H1 (cell line): ENCODE results near the gene TRIM32. TPM values are rescaled to one million over a fixed set of nuclear protein-coding genes. Genes with fewer than 3 reads are reported as not detected.

ENCODE experiments used
- CTCF ChIA-PET: fragments of 300-600 bp; sonication (Branson Sonifier 250); formaldehyde crosslinking; loops from one replicate; lab custom pipeline; 2021; ENCODE audit not compliant: partially characterized antibody; lab: Charles Lee
- POLR2A ChIA-PET: fragments of 300-600 bp; sonication (Branson Sonifier 250); formaldehyde crosslinking; loops from one replicate; lab custom pipeline; 2021; ENCODE audit warnings: inconsistent platforms; ENCODE audit not compliant: partially characterized antibody; lab: Charles Lee
- DNase-seq, 2 experiments: peaks; one replicate each; pipeline versions ENCODE4 v3.0.0 to v3.0.0-alpha.2; 2010 to 2022; ENCODE audit warnings: low spot score in 2 of 2, low read depth in 1 of 2, mixed read lengths in 1 of 2
- FAIRE-seq: peaks from 2 replicates; lab custom pipeline; 2011; peaks lifted over from hg19 to GRCh38; lab: Jason Lieb, UNC
- H2AFZ ChIP-seq: 2 replicates; pipeline ENCODE4 v1.8.1; 2012; ENCODE audit warnings: low read length, inconsistent platforms
- H2AK5ac ChIP-seq: 2 replicates; pipeline ENCODE4 v1.6.1; 2013; ENCODE audit warnings: low read depth, low read length
- H2BK120ac ChIP-seq: replicated peaks from 2 replicates; pipeline ENCODE3; 2013; ENCODE audit warnings: low read depth, low read length, inconsistent platforms
- H2BK12ac ChIP-seq: 2 replicates; pipeline ENCODE4 v1.6.1; 2013; ENCODE audit warnings: low read depth, low read length
- H2BK15ac ChIP-seq: 2 replicates; pipeline ENCODE4 v1.6.1; 2013; ENCODE audit warnings: low read length
- H2BK20ac ChIP-seq: 2 replicates; pipeline ENCODE4 v1.6.1; 2013; ENCODE audit warnings: low read length
- H2BK5ac ChIP-seq: 2 replicates; pipeline ENCODE4 v1.6.1; 2013; ENCODE audit warnings: low read depth, low read length
- H3K14ac ChIP-seq: 2 replicates; pipeline ENCODE4 v1.6.1; 2013; ENCODE audit warnings: inconsistent platforms; ENCODE audit not compliant: insufficient read length
- H3K18ac ChIP-seq: 2 replicates; pipeline ENCODE4 v1.6.1; 2013; ENCODE audit warnings: low read length; ENCODE audit errors: extremely low read depth
- H3K23ac ChIP-seq: 2 replicates; pipeline ENCODE4 v1.6.1; 2013; ENCODE audit warnings: inconsistent platforms; ENCODE audit not compliant: insufficient read length
- H3K23me2 ChIP-seq: 2 replicates; pipeline ENCODE4 v1.6.1; 2013; ENCODE audit warnings: low read depth, low read length
- H3K27ac ChIP-seq: 2 replicates; pipeline ENCODE4 v1.6.1; 2011; ENCODE audit warnings: low read depth, low read length, inconsistent platforms
- H3K27me3 ChIP-seq, 4 experiments: replicated peaks in 1 of 4; 1 replicate in 1 of 4; 2 replicates in 3 of 4; pipeline versions ENCODE4 v1.6.1 to v1.8.1; 2011 to 2013; ENCODE audit warnings: low read length in 3 of 4, mild to moderate bottlenecking in 3 of 4, inconsistent platforms in 2 of 4, mixed read lengths in 2 of 4, moderate library complexity in 1 of 4; ENCODE audit not compliant: control insufficient read depth in 3 of 4, insufficient read depth in 3 of 4; ENCODE audit errors: extremely low read depth in 1 of 4
- H3K36me3 ChIP-seq, 4 experiments: 2 replicates each; pipeline versions ENCODE4 v1.6.1 to v1.8.1; 2011 to 2013; ENCODE audit warnings: mild to moderate bottlenecking in 4 of 4, low read length in 3 of 4, moderate library complexity in 2 of 4, control low read depth in 1 of 4, inconsistent platforms in 1 of 4; ENCODE audit not compliant: insufficient read depth in 4 of 4, control insufficient read depth in 2 of 4
- H3K4ac ChIP-seq: replicated peaks from 2 replicates; pipeline ENCODE3; 2013; ENCODE audit warnings: low read length, low read depth, mixed read lengths, inconsistent platforms; ENCODE audit not compliant: insufficient read length
- H3K4me1 ChIP-seq, 4 experiments: replicated peaks in 1 of 4; 1 replicate in 1 of 4; 2 replicates in 3 of 4; pipeline versions ENCODE4 v1.6.1 to v1.8.1; 2011 to 2013; ENCODE audit warnings: low read length in 3 of 4, inconsistent platforms in 2 of 4, mixed read lengths in 1 of 4; ENCODE audit not compliant: insufficient read depth in 4 of 4, control insufficient read depth in 3 of 4
- H3K4me2 ChIP-seq, 2 experiments: 2 replicates each; pipeline versions ENCODE4 v1.6.1 to v1.8.1; 2011 to 2013; ENCODE audit warnings: low read depth in 2 of 2, low read length in 2 of 2, control low read depth in 1 of 2, inconsistent platforms in 1 of 2, mild to moderate bottlenecking in 1 of 2; ENCODE audit not compliant: insufficient read depth in 1 of 2
- H3K4me3 ChIP-seq, 4 experiments: fragments of 200-600, 300-600 bp in 1 of 4; sonication (generic), shearing (Covaris generic), sonication (Bioruptor Twin) in 1 of 4; 2 replicates each; pipeline versions ENCODE4 v1.5.1 to v1.8.1; 2011 to 2016; ENCODE audit warnings: low read length in 4 of 4, low read depth in 3 of 4, control low read depth in 2 of 4, inconsistent platforms in 2 of 4, mild to moderate bottlenecking in 2 of 4, mixed read lengths in 1 of 4, moderate library complexity in 1 of 4; ENCODE audit not compliant: insufficient read depth in 2 of 4; ENCODE audit errors: extremely low read depth in 1 of 4
- H3K56ac ChIP-seq: replicated peaks from 2 replicates; pipeline ENCODE3; 2013; ENCODE audit warnings: low read depth, mild to moderate bottlenecking, mixed read lengths, low read length, inconsistent platforms; ENCODE audit not compliant: insufficient read length
- H3K79me1 ChIP-seq: 2 replicates; pipeline ENCODE4 v1.6.1; 2013; ENCODE audit warnings: low read depth, low read length, control low read depth
- H3K79me2 ChIP-seq, 2 experiments: 2 replicates each; pipeline versions ENCODE4 v1.6.1 to v1.8.1; 2012 to 2013; ENCODE audit warnings: low read length in 2 of 2, mild to moderate bottlenecking in 2 of 2, inconsistent platforms in 1 of 2; ENCODE audit not compliant: insufficient read depth in 2 of 2, control insufficient read depth in 1 of 2
- H3K9ac ChIP-seq, 4 experiments: replicated peaks in 1 of 4; 1 replicate in 1 of 4; 2 replicates in 3 of 4; pipeline versions ENCODE4 v1.6.1 to v1.8.1; 2011 to 2013; ENCODE audit warnings: low read depth in 3 of 4, low read length in 3 of 4, control low read depth in 2 of 4, mild to moderate bottlenecking in 2 of 4, moderate library complexity in 2 of 4, inconsistent platforms in 1 of 4; ENCODE audit errors: extremely low read depth in 1 of 4
- H3K9me3 ChIP-seq, 2 experiments: 2 replicates each; pipeline versions ENCODE4 v1.6.1 to v1.8.1; 2012 to 2013; ENCODE audit warnings: mild to moderate bottlenecking in 2 of 2, moderate library complexity in 2 of 2, control low read depth in 1 of 2, inconsistent platforms in 1 of 2, low read depth in 1 of 2, low read length in 1 of 2, mixed read lengths in 1 of 2; ENCODE audit not compliant: insufficient read depth in 2 of 2
- H4K20me1 ChIP-seq, 2 experiments: replicated peaks in 1 of 2; 2 replicates each; pipeline versions ENCODE3 to v1.8.1; 2011 to 2013; ENCODE audit warnings: inconsistent platforms in 2 of 2, low read length in 2 of 2, mild to moderate bottlenecking in 1 of 2; ENCODE audit not compliant: insufficient read depth in 2 of 2, control insufficient read depth in 1 of 2
- H4K5ac ChIP-seq: 2 replicates; pipeline ENCODE4 v1.6.1; 2013; ENCODE audit warnings: low read length, low read depth, mixed read lengths, inconsistent platforms; ENCODE audit not compliant: insufficient read length
- H4K8ac ChIP-seq: 2 replicates; pipeline ENCODE4 v1.8.0; 2013; ENCODE audit warnings: mild to moderate bottlenecking, moderate library complexity, low read length, inconsistent platforms; ENCODE audit not compliant: insufficient read depth; ENCODE audit errors: extremely low read depth
- H4K91ac ChIP-seq: replicated peaks from 2 replicates; pipeline ENCODE3; 2013; ENCODE audit warnings: low read length, mixed read lengths, inconsistent platforms; ENCODE audit not compliant: insufficient read length
- SP4 ChIP-seq: IDR thresholded peaks from 2 replicates; pipeline ENCODE4 v1.6.1; 2012; ENCODE audit warnings: low read length, inconsistent platforms
- TBP ChIP-seq: IDR thresholded peaks from 2 replicates; pipeline ENCODE4 v1.6.1; 2011; ENCODE audit warnings: low read depth, low read length, improper control_type of control experiment
- WGBS, 2 experiments: shearing (Covaris generic) in 1 of 2; methylation state at CpG; one replicate each; pipeline versions ENCODE4 v1.1.6 to v1.1.7; 2013 to 2015; ENCODE audit warnings: low lambda C conversion rate in 2 of 2, mixed read lengths in 2 of 2, inconsistent platforms in 1 of 2, low coverage in 1 of 2, missing lambda C conversion rate in 1 of 2; ENCODE audit not compliant: insufficient replicate concordance in 2 of 2, insufficient coverage in 1 of 2, insufficient read length in 1 of 2; ENCODE audit errors: extremely low coverage in 1 of 2, missing lambda C conversion rate in 1 of 2; 5-methylcytosine and 5-hydroxymethylcytosine counted together
- polyA plus RNA-seq, 7 experiments: library from polyadenylated mRNA; depleted of rRNA in 3 of 7; stranded (reverse) in 5 of 7; unstranded in 2 of 7; fragments of >200 nt in 5 of 7; fragments of 200-250 nt in 2 of 7; gene quantifications; 1 replicate in 5 of 7; 2 replicates in 1 of 7; 4 replicates in 1 of 7; pipeline versions ENCODE4 v1.2.1 to v1.2.3, GENCODE V29; 2011 to 2013; ENCODE audit warnings: missing spikeins in 2 of 7, mixed read lengths in 2 of 7
- total RNA-seq: library from RNA; stranded (reverse); fragmentation: NEBNext Ultra II Directional; extraction: Animal tissue kit (Norgen Biotek cat#: 25700); gene quantifications from 2 replicates; pipeline ENCODE4 v1.2.1, GENCODE V29; 2021

TRIM32 gene
- total and polyA plus RNA-seq, 2 of the 8 experiments (the other 6 are each of a cell fraction or from before 2014, with no cell fraction given), result 10.5 to 17.3 TPM

DNA sequence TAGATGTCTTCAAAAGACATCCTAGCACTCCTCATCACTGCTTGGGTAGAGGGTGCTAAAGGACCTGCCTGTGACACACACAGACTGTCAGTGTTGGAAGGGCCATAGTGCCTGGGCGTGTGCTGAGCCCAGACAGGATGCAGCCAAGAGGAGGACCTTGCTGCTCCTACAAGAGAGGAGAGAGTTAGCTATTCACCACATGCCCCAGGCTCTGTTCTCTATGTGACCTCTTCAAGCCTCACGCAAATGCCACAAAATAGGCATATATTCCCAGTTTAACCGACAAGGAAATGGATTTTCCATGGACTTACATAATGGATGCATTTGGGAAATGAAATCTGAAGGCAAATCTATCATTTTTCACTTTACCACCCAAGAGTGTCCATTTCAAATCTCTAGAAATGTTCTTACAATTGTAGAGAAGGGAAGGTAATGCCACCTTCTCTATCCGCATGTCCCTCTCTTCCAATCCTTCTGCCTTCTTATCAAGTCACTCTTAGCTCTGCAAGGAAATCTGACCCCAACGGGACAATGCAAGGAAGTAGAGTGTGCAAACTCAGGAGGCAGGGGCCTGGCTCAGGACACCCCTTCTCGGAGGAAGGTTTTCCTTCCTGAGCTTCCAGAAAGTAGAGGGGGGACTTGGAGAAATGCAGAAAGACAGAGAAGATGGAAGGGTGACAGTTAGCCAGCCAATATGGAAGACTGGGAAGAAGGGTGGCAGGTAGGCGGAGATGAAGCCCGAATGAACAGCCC, 49.5 kb downstream of the TRIM32 start:
- Histone ChIP-seq H3K4ac (no peak overlapping the region), H3K56ac (no peak overlapping the region), H2AK5ac (no peak overlapping the region), H3K9me3 (no peaks in the 10 kb centered on the region), H3K23me2 (no peaks in the 10 kb centered on the region; the same call in 1 of the 2 replicates), H3K79me2 (no peaks in the 10 kb centered on the region), H2BK20ac (peak overlapping the region; percentile 83; the same call in 1 of the 2 replicates), H3K4me3 (no peak overlapping the region), H3K23ac (no peak overlapping the region), H3K36me3 (no peaks in the 10 kb centered on the region), H3K4me1 (peaks cover 0 to 8% (median 5%) of the 10 kb centered on the region in 4 experiments; a peak in 2 of 7 replicates), H4K20me1 (no peaks in the 10 kb centered on the region), H4K8ac (no peak overlapping the region), H2AFZ (0 out of 2 replicates have a peak overlapping the region, but pooled peaks have one; percentile 76), H4K5ac (no peak overlapping the region), H3K27ac (no peak overlapping the region), H3K27me3 (no peaks in the 10 kb centered on the region; a peak in 1 of 7 replicates), H2BK15ac (peak overlapping the region; percentile 77; the same call in 1 of the 2 replicates), H3K4me2 (no peak overlapping the region), H2BK5ac (no peak overlapping the region), H2BK12ac (peak overlapping the region; percentile 89; the same call in 1 of the 2 replicates), H3K18ac (no peak overlapping the region), H3K79me1 (no peaks in the 10 kb centered on the region), H2BK120ac (no peak overlapping the region), H3K14ac (no peak overlapping the region), H3K9ac (no peak overlapping the region), H4K91ac (no peak overlapping the region)
- FAIRE-seq, result no peak
- WGBS, 2 experiments, result 74% methylated on average over 8 of the region's 8 CpGs; no CpG with 5 or more reads in 1 of the 2 experiments
- POLR2A ChIA-PET, result interaction anchor here (0.7 to 1.3 kb wide), 3 partner anchors 106 to 124 kb away, joined by 3 read pairs; no protein-coding TSS in a partner anchor
- no peak for DNase-seq
- CTCF ChIA-PET, result interaction anchor here (0.6 to 11.9 kb wide), 61 partner anchors 8 to 711 kb away, joined by 3 to 308 read pairs (median 4); no protein-coding TSS in a partner anchor
- TF ChIP-seq SP4 (no peak), TBP (no peak)
